ENCODE measurements around the gene MXD4. TPM values are rescaled to one million over a fixed set of nuclear protein-coding genes. Genes with fewer than 3 reads are reported as not detected.

MXD4 gene
- total and polyA plus RNA-seq, 2 of the 13 experiments (the other 11 are each of a cell fraction or from before 2014, with no cell fraction given): 29.0 to 31.3 TPM

- TF ChIP-seq ZNF138 (CRISPR knock-in tag; IDR thresholded peaks at IDR 0.05; ENCODE audit: low read depth): peak; percentile 33; the same call in 1 of the 2 replicates
- peak; percentile 66; the same call in 1 of the 2 replicates for TF ChIP-seq ZNF598 (CRISPR knock-in tag; IDR thresholded peaks at IDR 0.05; ENCODE audit: borderline replicate concordance)
- TF ChIP-seq, protein P1, sequence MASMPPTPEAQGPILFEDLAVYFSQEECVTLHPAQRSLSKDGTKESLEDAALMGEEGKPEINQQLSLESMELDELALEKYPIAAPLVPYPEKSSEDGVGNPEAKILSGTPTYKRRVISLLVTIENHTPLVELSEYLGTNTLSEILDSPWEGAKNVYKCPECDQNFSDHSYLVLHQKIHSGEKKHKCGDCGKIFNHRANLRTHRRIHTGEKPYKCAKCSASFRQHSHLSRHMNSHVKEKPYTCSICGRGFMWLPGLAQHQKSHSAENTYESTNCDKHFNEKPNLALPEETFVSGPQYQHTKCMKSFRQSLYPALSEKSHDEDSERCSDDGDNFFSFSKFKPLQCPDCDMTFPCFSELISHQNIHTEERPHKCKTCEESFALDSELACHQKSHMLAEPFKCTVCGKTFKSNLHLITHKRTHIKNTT (CRISPR knock-in tag; IDR thresholded peaks at IDR 0.05): 0 out of 2 replicates have a peak, but pooled peaks have one; percentile 37
- TF ChIP-seq ZNF674 (CRISPR knock-in tag; IDR thresholded peaks at IDR 0.05; ENCODE audit: low read depth): 0 out of 2 replicates have a peak, but pooled peaks have one; percentile 32
- peak; percentile 43; the same call in 1 of the 2 replicates for TF ChIP-seq ZNF274 (CRISPR knock-in tag; IDR thresholded peaks at IDR 0.05)
- TF ChIP-seq ZNF639 (CRISPR knock-in tag; conservative IDR thresholded peaks at IDR 0.05): peak; percentile 73; the same call in 1 of the 2 replicates
- peak; percentile 73; the same call in 1 of the 2 replicates for TF ChIP-seq TIGD3 (CRISPR knock-in tag; IDR thresholded peaks at IDR 0.05; ENCODE audit: borderline replicate concordance)
- TF ChIP-seq FOSL2 (CRISPR knock-in tag; IDR thresholded peaks at IDR 0.05): no peak
- peak; percentile 70; the same call in 1 of the 2 replicates for TF ChIP-seq MAZ (IDR thresholded peaks at IDR 0.05; ENCODE audit: borderline replicate concordance, low read depth, low read length)
- TF ChIP-seq MAZ (CRISPR knock-in tag; IDR thresholded peaks at IDR 0.05; ENCODE audit: low read depth): peak; percentile 79
- TF ChIP-seq ARNTL (CRISPR knock-in tag; IDR thresholded peaks at IDR 0.05): peak; percentile 58; the same call in 1 of the 2 replicates
- no peak for TF ChIP-seq YY1 (IDR thresholded peaks at IDR 0.05; ENCODE audit: insufficient read depth, insufficient replicate concordance, low read depth, low read length)
- TF ChIP-seq MAF1 (CRISPR knock-in tag; IDR thresholded peaks at IDR 0.05; ENCODE audit: borderline replicate concordance): no peak
- TF ChIP-seq RNF2 (conservative IDR thresholded peaks at IDR 0.05; ENCODE audit: low read depth): peak; percentile 58; the same call in 1 of the 2 replicates
- peak; percentile 89 for TF ChIP-seq POLR2G (IDR thresholded peaks at IDR 0.05; ENCODE audit: low read depth, low read length)
- peak; percentile 80 for TF ChIP-seq HNRNPK (IDR thresholded peaks at IDR 0.05; ENCODE audit: low read depth, low read length, poor library complexity, severe bottlenecking)
- TF ChIP-seq POLR2AphosphoS5 (IDR thresholded peaks at IDR 0.05; ENCODE audit: low read depth, low read length): peak; percentile 82
- no peak for TF ChIP-seq ZNF496 (CRISPR knock-in tag; IDR thresholded peaks at IDR 0.05; ENCODE audit: insufficient replicate concordance)
- TF ChIP-seq SOX5 (CRISPR knock-in tag; IDR thresholded peaks at IDR 0.05; ENCODE audit: borderline replicate concordance): no peak
- TF ChIP-seq, protein P2, sequence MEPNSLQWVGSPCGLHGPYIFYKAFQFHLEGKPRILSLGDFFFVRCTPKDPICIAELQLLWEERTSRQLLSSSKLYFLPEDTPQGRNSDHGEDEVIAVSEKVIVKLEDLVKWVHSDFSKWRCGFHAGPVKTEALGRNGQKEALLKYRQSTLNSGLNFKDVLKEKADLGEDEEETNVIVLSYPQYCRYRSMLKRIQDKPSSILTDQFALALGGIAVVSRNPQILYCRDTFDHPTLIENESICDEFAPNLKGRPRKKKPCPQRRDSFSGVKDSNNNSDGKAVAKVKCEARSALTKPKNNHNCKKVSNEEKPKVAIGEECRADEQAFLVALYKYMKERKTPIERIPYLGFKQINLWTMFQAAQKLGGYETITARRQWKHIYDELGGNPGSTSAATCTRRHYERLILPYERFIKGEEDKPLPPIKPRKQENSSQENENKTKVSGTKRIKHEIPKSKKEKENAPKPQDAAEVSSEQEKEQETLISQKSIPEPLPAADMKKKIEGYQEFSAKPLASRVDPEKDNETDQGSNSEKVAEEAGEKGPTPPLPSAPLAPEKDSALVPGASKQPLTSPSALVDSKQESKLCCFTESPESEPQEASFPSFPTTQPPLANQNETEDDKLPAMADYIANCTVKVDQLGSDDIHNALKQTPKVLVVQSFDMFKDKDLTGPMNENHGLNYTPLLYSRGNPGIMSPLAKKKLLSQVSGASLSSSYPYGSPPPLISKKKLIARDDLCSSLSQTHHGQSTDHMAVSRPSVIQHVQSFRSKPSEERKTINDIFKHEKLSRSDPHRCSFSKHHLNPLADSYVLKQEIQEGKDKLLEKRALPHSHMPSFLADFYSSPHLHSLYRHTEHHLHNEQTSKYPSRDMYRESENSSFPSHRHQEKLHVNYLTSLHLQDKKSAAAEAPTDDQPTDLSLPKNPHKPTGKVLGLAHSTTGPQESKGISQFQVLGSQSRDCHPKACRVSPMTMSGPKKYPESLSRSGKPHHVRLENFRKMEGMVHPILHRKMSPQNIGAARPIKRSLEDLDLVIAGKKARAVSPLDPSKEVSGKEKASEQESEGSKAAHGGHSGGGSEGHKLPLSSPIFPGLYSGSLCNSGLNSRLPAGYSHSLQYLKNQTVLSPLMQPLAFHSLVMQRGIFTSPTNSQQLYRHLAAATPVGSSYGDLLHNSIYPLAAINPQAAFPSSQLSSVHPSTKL (CRISPR knock-in tag; IDR thresholded peaks at IDR 0.05): peak; percentile 19; the same call in 1 of the 2 replicates
These were observed 20.2 kb downstream of the MXD4 start, which contains the start of the genes HAUS3 and POLN (continued) for GRCh38 chr4:2241410-2242353.

Measured in HepG2 (cell line).